Erythroblast (primary cell): Measurements from ENCODE around the gene OR2H1.

Experiments used
- GATA1 ChIP-seq: IDR thresholded peaks from 2 replicates; pipeline ENCODE4 v1.6.1; 2011; ENCODE audit warnings: low read depth, mild to moderate bottlenecking, control low read depth, low read length, moderate library complexity
- POLR2A ChIP-seq: IDR thresholded peaks from 2 replicates; pipeline ENCODE4 v1.6.1; 2011; ENCODE audit warnings: mild to moderate bottlenecking, low read length

DNA sequence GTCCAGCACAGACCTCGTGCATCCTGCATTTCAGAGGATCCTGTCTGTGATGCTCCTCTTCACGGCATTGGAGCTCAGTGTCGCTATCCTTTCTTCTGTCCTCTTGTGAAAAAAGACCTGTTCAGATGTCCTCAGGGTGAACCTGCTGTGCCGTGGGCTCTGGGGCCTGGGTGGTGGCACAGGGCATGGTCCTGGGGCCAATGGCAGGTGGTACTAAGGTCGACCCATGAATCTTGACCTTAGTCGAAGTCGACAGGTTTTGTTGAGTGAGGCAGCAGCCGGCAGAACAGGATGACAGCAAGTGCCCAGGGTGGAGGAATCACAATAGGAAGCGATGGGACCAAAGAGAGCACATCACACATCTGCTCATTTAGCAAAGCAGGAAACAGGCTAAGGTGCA is 52.8 kb downstream of the OR2H1 start:
- TF ChIP-seq POLR2A: no peak
- no peak for TF ChIP-seq GATA1
